GM21526 (cell line): ENCODE measurements around the gene AKR1C2.
"Not testable (repeated sequence)": the region's sequence is repeated elsewhere in the genome, so short reads cannot be mapped to it uniquely, and the experiment has no call there.

Source experiments
- ATAC-seq: cut with Tn5 transposase; IDR thresholded peaks from one replicate; pipeline ENCODE4 v1.9.1; 2021; ENCODE audit warnings: moderate library complexity; ENCODE audit not compliant: unreplicated experiment, low FRiP score

AKR1C2 gene

DNA sequence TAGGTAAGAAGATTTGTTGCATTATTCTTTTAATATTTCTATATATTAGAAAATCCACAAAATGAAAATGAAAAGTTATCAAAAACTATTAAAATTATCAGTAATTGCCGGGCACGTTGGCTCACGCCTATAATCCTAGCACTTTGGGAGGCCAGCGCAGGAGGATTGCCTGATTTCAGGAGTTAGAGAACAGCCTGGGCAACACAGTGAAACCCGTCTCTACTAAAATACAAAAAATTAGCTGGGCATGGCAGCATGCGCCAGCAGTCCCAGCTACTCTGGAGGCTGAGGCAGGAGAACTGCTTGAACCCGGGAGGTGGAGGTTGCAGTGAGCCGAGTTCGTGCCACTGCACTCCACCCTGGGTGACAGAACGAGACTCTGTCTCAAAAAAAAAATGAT lies 11.1 kb downstream of the AKR1C2 start:
- not testable (repeated sequence) for ATAC-seq

DNA sequence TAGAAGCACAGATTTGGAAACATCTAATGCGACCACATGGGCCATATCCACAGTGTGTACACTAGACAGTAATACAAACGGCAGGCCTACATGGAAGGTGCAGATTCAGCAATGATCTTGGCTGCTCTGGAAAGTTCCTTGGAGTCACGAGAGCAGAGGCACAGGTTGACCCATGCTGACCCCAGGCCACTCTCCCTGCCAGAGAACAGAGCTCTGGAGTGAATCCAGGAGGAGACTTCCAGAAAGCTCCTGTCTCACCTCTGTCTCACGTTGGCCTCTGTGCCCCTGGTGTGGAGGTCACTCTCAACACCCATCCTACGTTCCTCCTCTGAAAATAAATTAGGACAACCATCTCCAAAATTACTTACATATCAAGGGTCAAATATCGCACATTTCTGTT lies 12.2 kb downstream of the AKR1C2 start:
- not testable (repeated sequence) for ATAC-seq

DNA sequence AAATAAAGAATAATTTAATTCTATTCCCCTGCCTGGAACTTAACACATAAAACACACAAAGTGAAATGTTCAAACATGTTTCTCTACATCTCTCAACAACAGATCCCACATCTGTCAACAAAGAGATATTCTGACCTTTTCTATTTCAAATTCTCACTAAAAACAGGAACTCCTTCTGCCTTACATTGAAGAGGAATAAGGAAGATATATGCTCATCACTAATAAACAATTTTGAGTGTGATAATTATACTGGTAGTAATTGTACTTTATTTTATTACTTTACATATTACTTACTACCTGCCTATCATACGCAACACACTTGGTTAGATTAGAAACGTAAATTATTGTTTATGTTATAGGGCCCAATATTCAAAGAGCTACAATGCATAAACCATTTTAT lies 13.4 kb downstream of the AKR1C2 start:
- ATAC-seq = no peak

DNA sequence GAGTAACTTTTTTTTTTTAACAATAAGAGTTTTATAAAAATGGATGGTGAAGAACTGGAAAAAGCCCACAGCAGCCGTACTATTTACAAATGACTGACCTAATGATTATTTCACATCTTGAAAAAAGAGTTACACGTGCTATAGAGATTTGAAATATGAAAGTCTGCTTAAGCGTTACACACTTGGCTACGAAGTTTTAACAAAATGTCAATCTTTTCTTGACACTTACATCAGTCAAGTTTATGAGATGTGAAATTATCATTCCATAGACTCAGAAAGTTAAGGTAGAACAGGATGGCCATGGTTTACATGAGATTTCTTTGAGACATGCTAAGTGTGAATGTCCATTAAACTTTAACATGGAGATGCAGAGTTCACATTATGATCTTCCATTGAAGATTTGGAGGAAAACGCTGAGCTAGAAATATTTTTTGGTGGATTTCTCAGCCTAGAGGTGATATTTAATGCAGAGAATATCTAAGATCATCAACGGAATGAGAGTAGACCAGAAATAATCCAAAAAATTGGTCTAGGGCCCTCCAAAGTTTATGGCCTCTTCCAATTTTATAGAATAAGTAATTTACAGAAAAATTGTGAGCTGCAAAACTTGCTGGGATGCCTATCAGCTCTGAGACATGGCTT lies 15.5 kb downstream of the AKR1C2 start:
- not testable (repeated sequence) for ATAC-seq

DNA sequence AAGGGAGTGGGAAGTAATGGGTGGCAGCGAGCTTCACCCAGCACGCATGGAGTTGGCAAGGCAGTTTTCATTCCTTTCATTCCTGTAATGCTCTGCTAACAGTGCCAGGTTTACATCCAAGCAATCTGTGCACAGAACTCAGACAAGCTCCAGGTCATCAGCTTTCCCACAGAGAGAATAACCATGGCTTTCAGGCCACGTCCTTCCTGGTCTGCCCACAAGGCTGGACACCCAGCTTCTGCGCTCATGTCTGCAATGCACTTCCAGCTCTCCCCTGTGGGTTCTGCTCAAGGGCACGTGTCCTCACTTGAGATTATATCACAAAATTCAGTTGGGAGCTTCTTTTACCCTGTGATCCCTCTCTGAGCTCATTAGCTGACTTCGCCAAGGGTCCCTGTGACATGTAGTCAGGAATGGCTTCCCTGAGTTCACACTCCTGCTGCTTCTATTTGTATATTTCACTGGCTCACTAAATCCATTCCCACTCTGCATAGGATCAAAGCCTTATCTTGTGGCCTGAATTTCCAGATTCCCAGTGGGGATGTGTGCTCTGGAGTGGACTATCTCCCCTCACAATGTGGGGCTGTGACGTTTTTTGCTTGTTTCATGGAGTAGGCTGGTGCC lies 18.6 kb downstream of the AKR1C2 start:
- no peak for ATAC-seq

DNA sequence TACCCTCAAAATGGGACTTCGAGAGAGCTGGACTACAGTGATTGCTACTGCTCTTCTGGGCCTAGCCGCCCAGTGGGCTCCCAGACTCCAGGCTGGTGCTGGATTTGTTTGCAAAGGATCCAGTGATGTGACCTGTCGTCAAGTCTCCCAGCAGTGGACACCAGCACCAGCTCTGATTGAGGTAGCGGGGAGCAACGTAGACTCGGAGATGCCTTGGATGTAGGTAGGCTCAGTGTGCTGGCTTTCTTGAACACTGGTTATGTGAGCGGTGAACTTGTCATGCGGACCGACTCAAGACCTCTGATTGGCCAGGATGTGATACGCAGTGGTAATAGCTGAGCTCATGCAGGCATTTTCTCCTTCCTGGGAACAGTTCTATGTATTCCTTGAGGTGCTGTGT lies 19.4 kb downstream of the AKR1C2 start:
- no peak for ATAC-seq

DNA sequence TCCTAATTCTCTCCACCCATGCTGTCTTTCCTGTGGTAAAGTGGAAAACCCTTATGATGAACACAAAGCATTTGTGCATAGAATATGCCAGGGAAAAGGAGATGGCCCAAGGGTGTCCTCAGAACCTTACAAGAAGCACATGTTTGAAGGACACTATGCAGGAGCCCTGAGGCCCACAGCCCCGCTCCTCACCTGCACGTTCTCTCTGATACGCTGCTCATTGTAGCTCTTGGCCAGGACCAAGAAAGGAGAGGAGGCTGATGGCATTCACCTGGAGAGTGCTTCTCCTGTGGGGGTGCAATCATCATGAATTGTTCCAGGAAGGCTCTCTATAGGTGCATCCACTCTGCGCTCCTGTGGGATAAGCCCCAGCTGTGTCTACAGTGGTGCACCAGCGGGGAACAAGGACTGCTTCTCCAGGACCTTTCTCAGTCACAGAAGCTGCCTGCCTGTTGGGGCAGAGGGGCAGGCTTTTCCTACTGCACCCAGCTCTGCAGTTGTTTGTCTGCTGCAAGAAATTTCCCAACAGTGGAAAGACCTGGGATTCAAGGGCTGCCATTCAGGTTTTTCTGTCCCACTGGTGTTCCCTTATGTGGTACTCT lies 19.9 kb downstream of the AKR1C2 start:
- ATAC-seq = no peak

DNA sequence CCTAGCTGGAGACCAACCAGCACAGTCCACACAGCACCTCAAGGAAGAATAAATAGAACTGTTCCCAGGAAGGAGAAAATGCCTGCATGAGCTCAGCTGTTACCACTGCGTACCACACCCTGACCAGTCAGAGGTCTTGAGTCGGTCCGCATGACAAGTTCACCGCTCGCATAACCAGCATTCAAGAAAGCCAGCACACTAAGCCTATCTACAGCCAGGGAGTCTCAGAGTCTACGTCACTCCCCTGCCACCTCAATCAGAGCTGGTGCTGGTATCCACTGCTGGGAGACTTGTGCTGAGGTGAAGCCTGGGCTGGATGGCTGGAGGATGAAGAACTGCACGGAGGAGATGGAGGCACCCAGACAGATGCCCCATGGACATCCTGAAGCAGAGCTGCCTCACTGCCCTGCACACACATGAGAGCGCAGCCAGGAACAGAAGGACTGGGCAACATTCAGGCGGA lies 20.9 kb downstream of the AKR1C2 start:
- ATAC-seq = no peak

DNA sequence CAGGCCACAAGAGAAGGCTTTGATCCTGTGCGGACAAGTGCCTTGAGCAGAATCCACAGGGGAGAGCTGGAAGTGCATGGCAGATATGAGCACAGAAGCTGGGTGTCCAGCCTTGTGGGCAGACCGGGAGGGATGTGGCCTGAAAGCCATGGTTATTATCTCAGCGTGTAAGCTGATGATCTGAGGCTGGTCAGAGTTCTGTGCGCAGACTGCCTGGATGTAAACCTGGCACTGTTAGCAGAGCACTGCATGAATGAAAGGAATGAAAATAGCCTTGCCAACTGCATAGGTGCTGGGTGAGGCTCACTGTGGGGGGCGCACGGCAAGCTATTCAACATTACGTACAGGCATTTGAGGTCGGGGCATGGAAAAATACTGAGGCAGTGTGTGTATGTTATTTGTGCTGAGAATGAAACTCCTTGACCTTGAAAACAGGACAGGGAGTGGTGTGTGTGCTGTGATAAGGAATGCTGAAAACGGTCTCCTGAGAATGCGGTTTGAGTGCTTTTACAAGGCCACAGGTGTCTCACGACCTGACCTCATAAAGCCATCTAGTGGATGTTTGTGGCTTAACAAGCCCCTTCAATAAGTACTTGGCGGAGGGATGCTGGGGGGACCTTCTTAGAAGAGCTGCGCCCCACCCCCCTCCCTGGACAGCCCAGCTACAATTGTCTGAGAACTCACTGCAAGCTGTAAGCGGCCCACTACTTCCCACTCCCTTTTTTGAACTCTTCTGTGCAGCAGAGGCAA lies 21.8 kb downstream of the AKR1C2 start:
- ATAC-seq = no peak

DNA sequence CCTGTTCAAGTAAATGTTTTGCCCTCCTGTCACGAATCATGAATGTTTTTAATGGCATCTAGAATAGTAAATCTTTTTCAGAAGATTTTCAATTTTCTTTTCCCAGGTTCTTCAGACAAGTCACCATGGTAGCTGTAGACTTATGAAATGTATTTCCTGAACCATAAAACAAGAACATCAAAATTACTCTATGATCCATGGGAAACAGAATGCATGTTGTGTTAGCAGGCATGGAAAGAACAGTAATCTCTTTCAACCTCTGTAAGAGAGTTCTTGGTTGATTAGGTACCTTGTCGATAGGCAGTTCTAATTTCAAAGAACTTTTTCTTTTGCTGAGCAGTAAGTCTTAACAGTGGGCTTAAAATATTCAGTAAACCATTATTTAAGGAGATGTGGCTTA lies 22.9 kb downstream of the AKR1C2 start:
- no peak for ATAC-seq

DNA sequence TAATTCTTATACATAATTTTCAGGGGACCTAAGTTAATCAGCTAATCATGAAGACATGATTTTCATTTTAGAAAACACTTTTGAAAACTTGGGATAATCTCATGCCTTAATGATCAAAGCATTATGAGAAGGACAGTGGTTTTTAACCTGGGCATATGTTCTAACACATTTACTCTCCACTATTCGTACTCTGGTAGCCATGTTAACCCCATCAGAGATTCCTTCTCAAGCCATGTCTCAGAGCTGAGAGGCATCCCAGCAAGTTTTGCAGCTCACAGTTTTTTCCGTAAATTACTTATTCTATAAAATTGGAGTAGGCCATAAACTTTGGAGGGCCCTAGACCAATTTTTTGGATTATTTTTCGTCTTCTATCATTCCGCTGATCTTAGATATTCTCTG lies 24.8 kb downstream of the AKR1C2 start:
- ATAC-seq = no peak

DNA sequence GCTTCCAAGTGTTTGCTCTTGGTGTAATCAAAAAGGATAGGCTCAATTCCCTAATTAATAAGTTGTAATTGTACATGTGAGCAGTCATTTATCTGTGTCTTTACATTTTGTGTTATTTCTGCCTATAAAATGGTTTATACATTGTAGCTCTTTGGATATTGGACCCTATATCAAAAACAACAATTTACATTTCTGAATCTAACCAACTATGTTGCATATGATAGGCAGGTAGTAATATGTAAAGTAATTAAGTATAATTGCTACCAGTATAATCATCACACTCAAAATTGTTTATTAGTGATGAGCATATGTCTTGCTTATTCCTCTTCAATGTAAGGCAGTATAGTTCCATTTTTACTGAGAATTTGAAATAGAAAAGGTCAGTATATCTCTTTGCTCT lies 26.6 kb downstream of the AKR1C2 start:
- no peak for ATAC-seq

DNA sequence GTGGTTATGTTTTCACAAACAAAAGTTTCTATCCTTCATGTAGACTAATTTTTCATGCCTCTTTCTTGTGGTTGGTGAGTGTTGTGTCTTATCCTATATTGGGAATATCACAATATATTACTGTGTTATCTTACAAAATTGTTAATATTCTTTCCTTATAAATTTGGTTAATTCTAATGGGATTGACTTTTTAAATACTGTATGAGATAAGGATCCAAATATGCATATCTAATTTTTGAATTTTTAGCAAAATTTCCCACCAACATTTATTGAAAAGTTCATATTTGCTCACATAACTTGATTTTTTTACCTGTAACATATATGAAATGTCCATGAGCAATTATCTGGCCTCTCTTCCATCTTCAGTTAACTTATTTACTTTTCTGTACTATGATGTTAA lies 29.3 kb downstream of the AKR1C2 start:
- not testable (repeated sequence) for ATAC-seq

DNA sequence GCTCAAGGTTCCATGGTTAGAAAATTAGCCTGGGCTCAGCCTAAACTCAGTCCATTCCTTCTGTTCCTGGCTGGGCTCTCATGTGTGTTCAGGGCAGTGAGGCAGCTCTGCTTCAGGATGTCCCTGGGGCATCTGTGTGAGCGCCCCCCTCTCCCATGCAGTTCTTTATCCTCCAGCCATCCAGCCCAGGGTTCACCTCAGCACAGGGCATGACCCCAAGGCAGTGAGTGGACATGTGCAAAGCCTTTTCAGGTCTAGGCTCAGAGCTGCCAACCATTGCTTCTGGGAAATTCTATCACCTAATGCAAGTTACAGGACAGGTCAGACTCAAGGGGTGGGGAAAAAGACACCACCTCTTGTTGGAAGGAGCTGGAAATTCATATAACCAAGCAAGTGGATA lies 30.4 kb downstream of the AKR1C2 start:
- not testable (repeated sequence) for ATAC-seq

DNA sequence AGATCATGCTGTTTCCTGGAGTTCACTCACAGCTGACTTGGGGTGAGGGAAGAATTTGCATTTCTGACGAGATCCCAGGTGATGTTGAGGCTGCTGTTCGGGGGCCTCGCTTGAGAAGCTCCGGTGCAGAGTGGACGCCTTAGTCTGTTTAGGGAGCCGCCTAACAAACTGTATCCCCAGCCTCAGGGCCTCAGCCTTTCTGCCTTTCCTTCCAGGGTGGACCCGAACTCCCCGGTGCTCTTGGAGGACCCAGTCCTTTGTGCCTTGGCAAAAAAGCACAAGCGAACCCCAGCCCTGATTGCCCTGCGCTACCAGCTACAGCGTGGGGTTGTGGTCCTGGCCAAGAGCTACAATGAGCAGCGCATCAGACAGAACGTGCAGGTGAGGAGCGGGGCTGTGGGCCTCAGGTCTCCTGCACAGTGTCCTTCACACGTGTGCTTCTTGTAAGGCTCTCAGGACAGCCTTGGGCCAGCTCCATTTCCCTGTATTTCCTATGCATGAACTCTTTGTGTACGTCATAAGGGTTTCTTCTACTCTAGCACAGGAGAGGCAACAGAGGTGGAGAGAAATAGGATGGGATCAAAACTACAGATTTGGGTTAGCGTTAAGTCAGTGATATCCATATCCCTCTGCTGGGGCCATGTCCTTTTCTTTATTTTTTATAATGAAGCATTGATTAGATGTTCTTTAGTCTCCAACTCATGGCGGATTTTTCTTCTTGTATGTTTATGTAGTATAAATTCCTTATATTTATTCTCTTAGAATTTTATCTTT lies 31.1 kb downstream of the AKR1C2 start:
- not testable (repeated sequence) for ATAC-seq

DNA sequence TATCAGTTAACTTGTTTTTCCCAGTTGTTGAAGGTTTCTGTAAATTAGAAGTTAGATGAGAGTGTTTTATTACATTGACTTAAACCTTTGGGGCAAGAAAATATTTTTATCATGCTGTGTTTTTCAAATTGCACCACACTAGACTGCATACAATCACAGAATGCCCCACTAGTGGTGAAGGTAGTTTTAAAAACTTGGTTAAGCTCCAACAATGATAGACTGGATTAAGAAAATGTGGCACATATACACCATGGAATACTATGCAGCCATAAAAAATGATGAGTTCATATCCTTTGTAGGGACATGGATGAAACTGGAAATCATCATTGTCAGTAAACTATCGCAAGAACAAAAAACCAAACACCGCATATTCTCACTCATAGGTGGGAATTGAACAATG lies 33.3 kb downstream of the AKR1C2 start:
- not testable (repeated sequence) for ATAC-seq

DNA sequence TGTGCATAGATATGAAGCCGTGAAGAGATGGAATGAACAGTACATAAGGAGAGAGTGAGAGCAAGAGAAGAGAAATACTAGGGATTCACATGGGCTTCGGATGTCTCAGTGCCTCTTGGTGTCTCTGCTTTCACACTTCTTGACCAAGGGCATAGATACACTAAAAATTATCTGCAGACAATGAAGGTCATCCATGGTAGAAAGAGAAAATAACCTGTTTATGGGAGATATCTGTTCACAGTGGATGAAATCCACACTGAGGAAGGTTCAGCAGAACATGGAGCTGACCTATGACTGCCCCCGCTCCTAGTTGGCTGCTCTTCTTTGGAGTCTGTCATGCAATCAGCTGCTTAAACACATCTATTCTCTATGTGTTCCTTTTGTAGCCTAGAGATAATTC lies 34.4 kb downstream of the AKR1C2 start:
- ATAC-seq = not testable (repeated sequence)

DNA sequence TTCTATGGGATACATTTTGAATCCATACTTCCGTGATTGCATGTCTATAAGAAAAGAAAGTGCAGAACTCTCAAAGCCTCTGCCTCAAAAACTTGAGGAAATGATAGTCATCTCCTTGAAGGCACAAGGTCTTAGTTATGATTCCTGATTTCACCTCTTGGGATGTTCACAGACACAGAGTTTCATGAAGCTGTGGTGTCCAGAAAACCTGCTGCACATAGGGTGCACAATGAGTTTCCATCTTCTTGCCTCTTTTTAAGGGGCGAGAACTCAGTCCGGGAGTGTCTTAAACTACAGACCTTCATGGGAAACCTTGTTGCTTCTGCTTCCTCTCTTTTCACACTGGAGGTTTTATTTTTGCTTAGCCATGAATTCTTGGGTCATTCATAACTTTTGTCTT lies 36.5 kb downstream of the AKR1C2 start:
- not testable (repeated sequence) for ATAC-seq

DNA sequence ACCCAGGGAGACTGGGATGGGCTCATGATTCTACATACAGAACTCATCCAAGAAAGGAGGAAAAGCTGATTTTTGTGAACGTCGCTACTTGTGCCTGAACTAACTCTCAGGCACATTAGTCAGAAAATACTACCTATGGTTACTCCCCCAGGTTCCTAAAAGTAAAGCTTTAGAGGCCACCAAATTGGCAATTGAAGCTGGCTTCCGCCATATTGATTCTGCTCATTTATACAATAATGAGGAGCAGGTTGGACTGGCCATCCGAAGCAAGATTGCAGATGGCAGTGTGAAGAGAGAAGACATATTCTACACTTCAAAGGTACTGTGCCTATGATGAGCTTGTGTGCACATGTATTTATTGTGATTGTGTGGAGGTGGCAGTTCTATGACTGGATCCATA lies 37.9 kb downstream of the AKR1C2 start:
- ATAC-seq = not testable (repeated sequence)

DNA sequence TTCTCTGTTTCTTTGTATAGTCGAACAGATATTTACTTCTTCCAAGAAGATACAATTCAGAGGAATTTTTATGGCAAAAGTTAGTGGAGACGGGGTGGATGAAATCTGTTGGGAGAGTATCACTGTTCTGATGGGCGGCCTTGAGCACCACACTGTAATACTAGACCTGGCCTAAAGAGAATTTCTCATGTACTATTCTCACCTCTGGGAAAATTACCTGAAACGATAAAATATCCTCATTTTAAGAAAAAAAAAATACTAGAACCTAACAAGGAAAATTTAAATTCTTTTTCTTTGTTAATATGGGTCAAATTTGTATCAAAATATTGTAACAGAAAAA lies 39.9 kb downstream of the AKR1C2 start:
- ATAC-seq = not testable (repeated sequence)
